OCI-M1 (cell line): ENCODE measurements around the gene DUOX1.

ENCODE experiments used
- DNase-seq: peaks from one replicate; lab custom pipeline; 2025; lab: John Stamatoyannopoulos, UW

DUOX1 gene

GRCh38 chr15:45143946-45144345, 14.2 kb downstream of the DUOX1 start:
- DNase-seq = no peak

GRCh38 chr15:45144775-45145174, 15.0 kb downstream of the DUOX1 start:
- DNase-seq = no peak

GRCh38 chr15:45146405-45146804, 16.6 kb downstream of the DUOX1 start:
- no peak for DNase-seq

GRCh38 chr15:45147606-45148005, 17.8 kb downstream of the DUOX1 start:
- no peak for DNase-seq

- no peak for DNase-seq
Observed at GRCh38 chr15:45148076-45149059, 18.6 kb downstream of the DUOX1 start.

- DNase-seq = no peak
Observed at GRCh38 chr15:45149060-45149459, 19.3 kb downstream of the DUOX1 start.

- DNase-seq = no peak
Observed at GRCh38 chr15:45150481-45150880, 20.7 kb downstream of the DUOX1 start.

- no peak for DNase-seq
Observed at GRCh38 chr15:45150997-45151396, 21.2 kb downstream of the DUOX1 start.

GRCh38 chr15:45151998-45152828, 22.4 kb downstream of the DUOX1 start:
- DNase-seq = no peak

GRCh38 chr15:45155739-45156138, 25.9 kb downstream of the DUOX1 start:
- DNase-seq = no peak

GRCh38 chr15:45156744-45157455, 27.1 kb downstream of the DUOX1 start:
- no peak for DNase-seq

GRCh38 chr15:45157974-45158373, 28.2 kb downstream of the DUOX1 start:
- no peak for DNase-seq

GRCh38 chr15:45161666-45162065, 31.9 kb downstream of the DUOX1 start:
- DNase-seq = no peak

GRCh38 chr15:45162771-45163507, 33.1 kb downstream of the DUOX1 start:
- DNase-seq = peak; percentile 86

GRCh38 chr15:45163508-45163856, 33.7 kb downstream of the DUOX1 start:
- no peak for DNase-seq

GRCh38 chr15:45164914-45165313, 35.1 kb downstream of the DUOX1 start:
- DNase-seq = no peak

GRCh38 chr15:45165536-45165935, 35.7 kb downstream of the DUOX1 start:
- no peak for DNase-seq

GRCh38 chr15:45166834-45167630, 37.2 kb downstream of the DUOX1 start:
- DNase-seq = peak; percentile 92

- no peak for DNase-seq
Observed at GRCh38 chr15:45167631-45168205, 37.9 kb downstream of the DUOX1 start.

GRCh38 chr15:45168286-45168685, 38.5 kb downstream of the DUOX1 start:
- DNase-seq = no peak
